Parathyroid adenoma (tissue), 2 donors: ENCODE data around the gene MRPL32.

Experiments
- H2AFZ ChIP-seq: fragments of 300-600 bp; sonication (generic); one replicate; pipeline ENCODE4 v1.7.0; 2017; ENCODE audit warnings: antibody characterized with exemption, mild to moderate bottlenecking
- H3K27ac ChIP-seq: fragments of 300-600 bp; sonication (generic); one replicate; pipeline ENCODE4 v1.7.0; 2017
- H3K27me3 ChIP-seq: fragments of 300-600 bp; sonication (generic); one replicate; pipeline ENCODE4 v1.7.0; 2017; ENCODE audit warnings: low read length; ENCODE audit not compliant: control insufficient read depth, insufficient read depth
- H3K36me3 ChIP-seq: fragments of 300-600 bp; sonication (generic); one replicate; pipeline ENCODE4 v1.7.0; 2017; ENCODE audit warnings: low read length; ENCODE audit not compliant: control insufficient read depth, insufficient read depth
- H3K4me1 ChIP-seq: fragments of 300-600 bp; sonication (generic); one replicate; pipeline ENCODE4 v1.7.0; 2017; ENCODE audit warnings: control low read depth
- H3K4me2 ChIP-seq: fragments of 300-600 bp; sonication (generic); one replicate; pipeline ENCODE4 v1.7.0; 2017; ENCODE audit warnings: low read length
- H3K4me3 ChIP-seq: fragments of 300-600 bp; sonication (generic); one replicate; pipeline ENCODE4 v1.7.0; 2017; ENCODE audit warnings: low read depth, low read length
- H3K79me2 ChIP-seq: fragments of 300-600 bp; sonication (generic); one replicate; pipeline ENCODE4 v1.7.0; 2017; ENCODE audit warnings: control low read depth
- H3K9ac ChIP-seq: fragments of 300-600 bp; sonication (generic); one replicate; pipeline ENCODE4 v1.7.0; 2017; ENCODE audit warnings: mild to moderate bottlenecking
- H3K9me3 ChIP-seq: fragments of 300-600 bp; sonication (generic); one replicate; pipeline ENCODE4 v1.7.0; 2017; ENCODE audit warnings: low read length; ENCODE audit not compliant: control insufficient read depth
- CTCF ChIP-seq: fragments of 300-600 bp; sonication (generic); IDR thresholded peaks from one replicate; pipeline ENCODE4 v1.7.0; 2017; ENCODE audit warnings: antibody characterized with exemption, mild to moderate bottlenecking
- donor health status: primary hyperparathyroidism.

Gene MRPL32

GRCh38 chr7:42947521-42947920 is 15.3 kb downstream of the MRPL32 start:
- Histone ChIP-seq H3K4me1 (no peaks in the 10 kb centered on the region), H3K9ac (no peak overlapping the region), H3K4me2 (no peak overlapping the region), H3K27me3 (no peaks in the 10 kb centered on the region), H2AFZ (no peak overlapping the region), H3K36me3 (no peaks in the 10 kb centered on the region), H3K79me2 (no peaks in the 10 kb centered on the region), H3K9me3 (no peaks in the 10 kb centered on the region), H3K27ac (no peak overlapping the region), H3K4me3 (no peak overlapping the region)
- TF ChIP-seq CTCF, result no peak

GRCh38 chr7:42950417-42950816 is 18.2 kb downstream of the MRPL32 start:
- Histone ChIP-seq H3K36me3 (no peaks in the 10 kb centered on the region), H2AFZ (no peak overlapping the region), H3K27ac (no peak overlapping the region), H3K4me1 (no peaks in the 10 kb centered on the region), H3K9ac (no peak overlapping the region), H3K4me2 (no peak overlapping the region), H3K4me3 (no peak overlapping the region), H3K9me3 (no peaks in the 10 kb centered on the region), H3K27me3 (no peaks in the 10 kb centered on the region), H3K79me2 (no peaks in the 10 kb centered on the region)
- no peak for TF ChIP-seq CTCF

GRCh38 chr7:42952328-42952727 is 20.2 kb downstream of the MRPL32 start:
- no peaks in the 10 kb centered on the region for H3K36me3 ChIP-seq
- H3K79me2 ChIP-seq, result no peaks in the 10 kb centered on the region
- no peaks in the 10 kb centered on the region for H3K27me3 ChIP-seq
- no peak overlapping the region for H3K4me3 ChIP-seq
- no peak for TF ChIP-seq CTCF
- H3K4me2 ChIP-seq, result no peak overlapping the region
- H3K9ac ChIP-seq, result no peak overlapping the region
- no peak overlapping the region for H3K27ac ChIP-seq
- no peaks in the 10 kb centered on the region for H3K4me1 ChIP-seq
- no peaks in the 10 kb centered on the region for H3K9me3 ChIP-seq
- H2AFZ ChIP-seq, result no peak overlapping the region

GRCh38 chr7:42953994-42954393 is 21.8 kb downstream of the MRPL32 start:
- TF ChIP-seq CTCF, result no peak
- Histone ChIP-seq H3K4me3 (no peak overlapping the region), H3K27me3 (no peaks in the 10 kb centered on the region), H3K9me3 (no peaks in the 10 kb centered on the region), H3K4me2 (no peak overlapping the region), H3K27ac (no peak overlapping the region), H3K9ac (no peak overlapping the region), H2AFZ (no peak overlapping the region), H3K36me3 (no peaks in the 10 kb centered on the region), H3K4me1 (no peaks in the 10 kb centered on the region), H3K79me2 (no peaks in the 10 kb centered on the region)

GRCh38 chr7:42956062-42956461 is 23.9 kb downstream of the MRPL32 start:
- no peaks in the 10 kb centered on the region for H3K79me2 ChIP-seq

More at GRCh38 chr7:42956062-42956461, 23.9 kb downstream of the MRPL32 start:
- Histone ChIP-seq H3K9ac (no peak overlapping the region), H3K27me3 (no peaks in the 10 kb centered on the region), H3K9me3 (no peaks in the 10 kb centered on the region), H2AFZ (no peak overlapping the region), H3K27ac (no peak overlapping the region), H3K4me1 (no peaks in the 10 kb centered on the region), H3K36me3 (no peaks in the 10 kb centered on the region), H3K4me2 (no peak overlapping the region), H3K4me3 (no peak overlapping the region)
- no peak for TF ChIP-seq CTCF
